NB4 (cell line): ENCODE results near the gene ARID3A.

Source experiments
- DNase-seq: peaks from one replicate; pipeline ENCODE4 v3.0.0; 2010; ENCODE audit warnings: low read depth
- H3K4me3 ChIP-seq: one replicate; pipeline ENCODE4 v1.5.1; 2011; ENCODE audit warnings: mild to moderate bottlenecking, low read depth, low read length, moderate library complexity
- CTCF ChIP-seq: IDR thresholded peaks from one replicate; pipeline ENCODE4 v1.5.1; 2012; ENCODE audit warnings: low read depth, low read length
- MAX ChIP-seq: IDR thresholded peaks from 2 replicates; pipeline ENCODE4 v1.6.1; 2011; ENCODE audit warnings: low read depth, low read length
- MYC ChIP-seq: IDR thresholded peaks from 2 replicates; pipeline ENCODE4 v1.6.1; 2011; ENCODE audit warnings: low read depth, low read length
- POLR2A ChIP-seq: IDR thresholded peaks from 2 replicates; pipeline ENCODE4 v1.6.1; 2011; ENCODE audit warnings: mild to moderate bottlenecking; ENCODE audit not compliant: insufficient read length; ENCODE audit errors: extremely low read depth

The ARID3A gene

GRCh38 chr19:892243-892893 is 33.5 kb upstream of the ARID3A start:
- DNase-seq, result no peak
- TF ChIP-seq MYC (no peak), MAX (no peak), POLR2A (no peak), CTCF (no peak)
- H3K4me3 ChIP-seq, result peak overlapping the region; percentile 62

- TF ChIP-seq POLR2A (peak; percentile 40), CTCF (no peak)
- DNase-seq, result peak; percentile 88
- H3K4me3 ChIP-seq, result peak within 1 kb of the TSS; percentile 62
These were observed 32.7 kb upstream of the ARID3A start, which contains the start of the genes MED16 and RNU6-9 for GRCh38 chr19:892894-893689. Gene MED16 (minus strand): TSS chr19:893187. CDS start chr19:891131, 2,056 bp downstream. Gene RNU6-9 (plus strand): TSS chr19:893484.

- DNase-seq, result no peak
- H3K4me3 ChIP-seq, result no peak overlapping the region
- no peak for TF ChIP-seq MAX
- no peak for TF ChIP-seq CTCF
- no peak for TF ChIP-seq MYC
- TF ChIP-seq POLR2A, result no peak
These were observed 29.4 kb upstream of the ARID3A start for GRCh38 chr19:896434-896833.

GRCh38 chr19:896999-897398 is 28.8 kb upstream of the ARID3A start:
- no peak for DNase-seq
- H3K4me3 ChIP-seq, result no peak overlapping the region
- TF ChIP-seq CTCF (no peak), POLR2A (no peak), MAX (no peak), MYC (no peak)

- DNase-seq, result no peak
- no peak overlapping the region for H3K4me3 ChIP-seq
- TF ChIP-seq CTCF (no peak), MYC (no peak), POLR2A (no peak), MAX (no peak)
These were observed 28.3 kb upstream of the ARID3A start for GRCh38 chr19:897442-898039.
